GM19023 (cell line): ENCODE data around the gene ASB10.

Source experiments
- ATAC-seq: cut with Tn5 transposase; IDR thresholded peaks from one replicate; pipeline ENCODE4 v1.9.1; 2021; ENCODE audit warnings: mild to moderate bottlenecking, moderate library complexity; ENCODE audit not compliant: unreplicated experiment

The ASB10 gene

DNA sequence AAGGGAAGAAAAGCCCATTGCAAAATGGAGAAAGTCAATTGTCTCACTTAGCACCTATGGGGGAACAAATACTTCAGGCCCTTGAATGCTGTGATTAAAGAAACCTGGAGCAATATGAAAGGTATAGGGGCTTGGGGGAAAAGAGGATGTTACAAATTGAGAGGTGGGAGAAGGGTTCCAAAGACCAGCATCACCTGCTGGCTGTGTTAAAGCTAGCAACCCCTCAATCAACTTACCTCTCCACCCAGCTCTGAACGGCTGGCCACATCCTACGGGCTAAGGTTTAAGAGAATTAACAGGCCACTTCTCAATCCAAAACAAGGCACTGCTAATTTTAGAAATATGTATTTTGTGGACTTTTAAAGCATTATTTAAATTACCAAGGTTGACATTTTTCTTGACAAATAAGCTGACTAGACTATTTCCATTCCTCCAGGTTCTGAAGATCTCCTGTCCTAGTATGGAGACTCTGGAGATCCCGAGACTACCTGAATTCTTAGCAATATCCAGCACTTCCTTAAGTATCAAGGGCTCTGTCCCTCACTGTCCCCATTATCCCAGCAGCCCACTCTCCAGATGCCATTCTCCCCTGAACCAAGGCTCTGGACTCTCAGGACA lies 24.2 kb upstream of the ASB10 start:
- ATAC-seq: no peak

DNA sequence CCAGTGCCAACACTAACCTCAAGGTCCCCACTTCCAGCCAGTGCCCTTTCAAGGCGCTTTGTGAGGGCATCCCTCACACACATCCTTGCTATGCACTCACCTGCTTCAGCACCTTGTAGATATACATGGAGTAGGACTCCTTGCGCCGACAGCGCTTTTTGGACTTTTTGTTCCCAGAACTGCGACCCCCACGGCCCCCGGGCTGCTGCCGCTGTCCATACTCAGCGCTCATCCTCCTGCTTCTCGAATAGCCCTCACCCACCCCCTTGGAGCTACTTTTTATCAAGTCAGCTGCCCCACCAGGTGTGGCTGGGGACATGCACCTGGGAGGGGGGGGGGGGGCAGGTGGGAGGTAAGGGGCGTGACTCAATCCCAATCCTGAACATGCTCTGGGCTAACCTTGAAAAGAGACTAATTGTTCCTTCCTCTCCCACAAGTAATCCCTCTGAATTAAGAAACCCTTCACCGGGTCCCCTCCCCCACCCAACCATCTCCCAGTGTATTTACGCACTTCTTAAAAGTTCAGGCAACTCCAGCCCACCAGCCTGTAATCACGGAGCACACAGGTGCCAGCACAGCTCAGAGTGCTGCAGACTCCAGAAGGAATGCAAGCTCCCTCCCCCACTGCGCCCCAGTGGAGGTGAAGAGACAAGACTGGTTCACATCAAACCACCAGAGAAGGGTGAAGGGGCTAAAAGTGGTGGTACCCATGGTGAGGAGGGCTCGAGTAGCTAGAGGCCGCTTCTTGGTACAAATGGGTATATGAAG lies 23.2 kb upstream of the ASB10 start, which contains the start of gene H2BK1:
Gene H2BK1 (minus strand): TSS at position 402 of the 768 bp plus-strand sequence. CDS start 170 bp downstream, at position 232.
- ATAC-seq: no peak

DNA sequence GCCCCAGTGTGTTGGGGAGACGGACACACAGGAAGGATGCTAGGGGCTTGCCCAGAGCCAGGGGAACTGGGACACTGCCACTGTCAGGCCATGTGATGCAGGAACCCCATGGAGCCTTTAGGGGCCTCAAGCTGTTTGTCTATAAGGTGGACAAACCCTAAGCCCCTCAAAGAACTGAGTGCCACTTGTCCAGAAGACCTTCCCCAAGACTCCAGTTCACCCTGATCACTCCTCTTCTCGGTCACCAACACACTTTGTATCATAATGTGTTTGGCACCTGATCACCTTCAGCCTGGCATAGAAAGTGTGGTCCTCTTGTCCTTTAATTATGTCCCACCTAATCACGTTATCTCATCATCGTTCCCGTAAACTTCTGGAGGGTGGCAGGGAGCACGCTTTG lies 22.5 kb upstream of the ASB10 start:
- ATAC-seq: no peak

DNA sequence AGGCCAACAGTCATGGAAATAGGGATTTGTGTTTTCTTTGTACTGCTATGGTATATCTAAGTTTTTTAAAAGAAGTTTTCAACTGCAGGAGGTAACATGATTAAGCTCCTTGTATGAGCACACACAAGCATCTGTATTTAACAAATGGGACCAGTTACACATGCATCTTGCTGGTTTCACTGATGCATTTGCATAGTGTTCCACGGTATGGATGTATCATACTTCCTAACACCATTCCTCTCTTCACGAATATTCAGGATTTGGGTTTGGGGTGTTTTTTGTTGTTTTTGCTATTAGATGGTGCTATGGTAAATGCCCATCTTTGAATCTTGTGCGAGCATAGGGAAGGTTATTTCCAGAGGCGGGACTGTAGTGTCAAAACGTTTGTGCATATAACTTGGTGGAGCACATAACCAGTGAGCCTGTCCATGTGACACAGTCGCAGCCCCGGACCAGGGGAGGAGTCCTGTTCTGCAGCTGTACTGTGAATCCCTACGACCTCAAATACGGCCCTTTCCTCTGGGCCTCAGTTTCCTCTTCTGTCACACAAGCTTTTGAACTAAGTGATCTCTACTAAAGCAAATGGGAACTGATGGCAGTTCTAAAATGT lies 21.3 kb upstream of the ASB10 start:
- ATAC-seq: no peak

DNA sequence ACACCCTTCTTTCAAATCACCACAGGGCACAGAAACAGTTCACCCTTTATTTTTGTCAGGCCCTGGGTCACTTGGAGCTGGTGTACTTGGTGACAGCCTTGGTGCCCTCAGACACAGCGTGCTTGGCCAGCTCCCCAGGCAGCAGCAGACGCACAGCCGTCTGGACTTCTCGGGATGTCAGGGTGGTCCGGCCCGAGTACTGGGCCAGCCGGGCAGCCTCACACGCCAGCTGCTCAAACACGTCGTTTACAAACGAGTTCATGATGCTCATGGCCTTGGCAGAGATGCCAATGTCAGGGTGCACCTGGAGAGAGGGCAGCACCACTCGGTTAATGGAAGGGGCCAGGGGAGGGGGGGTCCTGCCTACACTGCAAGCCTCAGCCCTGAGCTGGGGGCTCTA lies 20.8 kb upstream of the ASB10 start:
- ATAC-seq: no peak

DNA sequence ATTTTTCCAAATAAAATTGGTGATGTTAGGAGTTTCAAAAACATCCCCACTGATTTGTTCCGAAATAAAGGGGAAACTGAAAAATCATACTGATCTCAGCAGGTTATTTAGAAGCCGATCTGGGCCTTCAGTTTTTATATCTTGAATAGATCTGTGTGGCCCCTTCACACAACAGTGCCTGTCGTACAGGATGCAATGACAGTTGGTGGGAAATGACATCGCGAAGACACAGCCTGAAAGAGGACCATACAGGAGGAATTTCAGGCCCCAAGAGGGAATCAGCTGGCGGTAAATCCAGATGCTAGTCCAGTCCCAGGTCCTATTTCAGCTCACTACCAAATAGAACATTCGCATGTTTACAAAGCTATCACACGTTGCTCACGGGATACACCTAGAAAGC lies 20.3 kb upstream of the ASB10 start:
- ATAC-seq: no peak

DNA sequence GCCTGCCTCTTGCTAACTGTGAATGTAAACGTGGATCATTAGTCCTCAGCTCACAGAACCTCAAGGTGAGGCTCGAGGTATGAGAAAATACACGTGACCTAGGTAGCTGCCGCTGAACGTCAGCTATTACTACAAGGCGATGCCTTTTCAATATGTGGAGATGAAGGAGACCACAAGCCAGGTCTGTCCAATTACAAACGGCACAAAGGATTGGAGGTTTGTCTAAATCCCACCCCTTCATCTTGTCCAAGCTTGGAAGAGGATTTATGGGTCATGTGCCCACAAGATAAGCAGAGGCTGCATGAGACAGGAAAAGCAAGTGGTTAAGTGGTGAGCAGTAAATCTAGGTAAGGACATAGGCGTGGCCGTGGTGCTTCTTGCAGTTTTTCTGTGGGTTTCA lies 19.9 kb upstream of the ASB10 start:
- ATAC-seq: no peak

DNA sequence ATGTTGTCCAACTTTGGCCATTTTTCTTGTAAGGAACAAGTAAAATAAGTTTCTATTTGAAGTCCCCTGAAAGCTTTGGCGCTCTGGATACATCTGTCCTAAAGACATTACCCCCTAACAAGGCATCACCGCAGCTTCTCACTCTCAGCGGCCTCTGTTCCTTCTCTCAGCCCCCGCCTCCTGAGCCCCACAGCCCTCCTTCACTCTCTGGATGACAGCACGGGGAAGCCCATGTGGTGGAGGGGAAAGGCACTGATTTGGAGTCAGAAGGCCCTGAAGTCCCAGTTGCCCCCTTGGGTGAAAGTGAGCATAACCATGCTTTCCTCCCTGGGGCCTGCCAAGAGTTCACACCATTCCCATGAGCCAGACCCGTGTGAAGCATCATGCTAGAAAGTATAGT lies 18.7 kb upstream of the ASB10 start:
- no peak for ATAC-seq

DNA sequence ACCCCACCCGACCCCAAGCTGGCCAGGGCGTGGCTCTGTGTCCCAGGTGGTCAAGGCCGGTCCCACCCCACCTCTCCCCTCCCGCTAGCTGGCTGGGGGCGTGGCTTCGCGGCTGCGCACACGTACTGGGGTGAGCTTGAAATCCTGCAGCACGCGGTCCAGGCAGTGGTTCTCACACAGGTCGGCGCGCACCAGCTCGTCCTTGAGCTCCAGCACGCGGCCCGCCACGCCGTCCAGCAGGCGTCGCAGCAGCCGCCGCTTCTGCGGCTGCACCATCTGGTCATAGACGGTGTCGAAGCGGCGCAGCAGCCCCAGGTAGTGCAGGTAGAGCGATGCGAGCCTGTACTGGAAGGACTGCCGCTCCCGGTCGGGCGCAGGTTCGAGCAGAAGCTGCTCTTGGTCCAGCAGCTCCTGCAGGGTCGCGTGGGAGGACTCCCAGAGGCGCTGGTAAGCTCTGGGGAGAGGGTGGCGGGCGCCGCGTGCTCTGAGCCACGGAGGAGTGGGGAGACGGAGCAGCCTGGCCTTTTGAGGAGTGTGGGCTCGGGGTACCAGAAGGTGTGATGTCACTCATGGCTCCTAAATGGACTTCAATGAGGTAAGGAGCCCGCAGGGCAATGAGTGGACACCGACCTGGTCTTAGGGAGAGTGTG lies 17.5 kb upstream of the ASB10 start:
- no peak for ATAC-seq

DNA sequence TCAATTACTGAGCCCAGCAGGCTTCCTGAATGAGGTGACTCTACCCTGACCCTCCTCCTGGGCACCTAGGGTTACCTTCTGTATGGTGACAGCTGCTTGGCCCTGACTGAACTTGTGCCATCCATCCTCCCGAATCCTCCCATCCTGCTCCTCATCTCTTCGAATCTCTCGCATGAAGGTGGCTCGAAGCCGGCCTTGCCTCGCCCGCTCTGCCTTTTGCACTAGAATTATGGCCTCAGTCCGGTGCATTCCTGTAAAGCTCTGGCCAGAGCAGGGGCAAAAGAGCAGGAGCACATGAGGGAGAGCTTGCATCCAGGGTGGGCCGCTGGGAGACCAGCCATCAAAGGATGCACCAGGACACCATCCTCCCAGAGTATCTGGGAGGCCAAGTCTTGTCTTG lies 15.8 kb upstream of the ASB10 start:
- ATAC-seq: no peak

DNA sequence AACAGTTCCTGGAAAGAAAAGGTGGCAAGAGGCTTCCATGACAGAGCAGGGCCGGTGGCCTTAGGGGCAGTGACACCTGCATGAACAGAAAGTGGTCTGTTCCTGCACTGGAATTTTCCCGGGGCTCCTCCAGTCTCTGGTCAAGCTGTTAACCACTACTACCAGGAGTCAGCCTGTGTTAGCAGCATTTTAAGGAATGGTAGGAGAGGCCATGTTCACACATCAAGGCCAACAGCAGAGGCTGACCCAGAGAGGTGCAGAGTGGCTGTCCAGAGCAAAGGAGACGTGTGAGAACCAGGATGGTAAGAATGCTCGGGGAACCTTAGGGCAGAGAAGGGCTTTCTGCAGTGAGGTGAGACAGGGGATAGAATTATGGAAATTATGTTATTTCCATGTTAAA lies 14.7 kb upstream of the ASB10 start:
- no peak for ATAC-seq

DNA sequence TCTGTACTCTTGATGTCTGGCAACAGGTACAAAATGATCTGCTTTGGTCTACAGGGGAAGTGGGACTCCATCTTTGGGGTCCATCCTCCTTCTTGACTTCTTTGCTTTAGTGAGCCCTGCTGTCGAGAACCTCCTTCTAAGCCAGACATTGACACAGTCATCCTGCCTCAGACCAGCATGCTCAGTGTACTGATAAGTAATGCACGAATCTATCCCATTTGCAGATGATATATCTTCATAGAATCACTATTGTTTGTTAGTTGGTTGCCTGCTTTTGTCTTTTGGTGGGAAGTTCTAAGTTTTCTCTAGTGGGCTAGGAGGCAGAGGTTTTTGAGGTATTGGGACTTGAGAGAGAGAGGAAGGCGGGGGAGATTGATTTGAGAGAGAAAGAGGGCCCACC lies 14.3 kb upstream of the ASB10 start:
- ATAC-seq: no peak

DNA sequence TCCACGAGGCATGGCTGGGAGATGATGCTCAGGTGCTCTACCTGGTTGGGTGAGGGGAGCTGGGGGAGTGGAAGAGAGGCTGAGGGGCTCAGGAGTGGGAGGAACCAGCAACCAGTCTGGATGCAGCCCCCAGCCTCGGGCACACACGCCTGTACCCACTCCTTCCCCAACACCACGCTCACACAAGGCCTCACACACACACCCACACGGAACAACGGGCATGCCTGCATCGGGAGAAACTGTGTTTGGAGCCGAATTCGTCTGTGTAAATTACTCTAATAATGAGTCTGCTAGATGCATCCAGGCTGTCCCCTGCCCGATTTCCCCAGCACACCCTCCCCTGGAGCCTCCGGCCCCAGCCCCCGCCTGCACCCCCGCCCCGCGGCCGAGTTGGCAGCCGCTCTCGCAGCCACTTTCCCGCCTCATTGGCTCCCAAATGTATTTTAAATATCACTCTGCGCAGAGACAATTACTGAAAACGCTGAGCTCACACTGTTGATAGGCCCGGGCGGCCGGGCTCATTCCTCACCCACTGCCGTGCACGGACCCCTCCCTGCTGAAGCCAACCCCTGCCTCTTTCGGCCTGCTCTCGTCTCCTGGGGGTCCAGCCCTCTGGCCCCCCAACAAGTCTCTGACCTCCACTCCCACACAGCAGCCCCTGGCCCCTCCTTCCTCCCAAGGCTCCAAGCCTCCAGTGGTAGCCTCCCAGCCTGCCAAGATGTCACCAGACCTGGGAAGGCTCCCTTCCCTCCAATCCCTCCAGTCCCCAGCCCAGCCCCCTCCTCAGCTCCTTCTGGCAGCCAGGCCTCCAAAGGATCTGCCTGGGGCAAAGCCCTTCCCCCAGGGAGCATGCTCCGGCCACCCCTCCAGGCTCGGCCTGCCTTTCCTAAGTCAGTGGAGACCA lies 12.1 kb upstream of the ASB10 start:
- ATAC-seq: no peak

DNA sequence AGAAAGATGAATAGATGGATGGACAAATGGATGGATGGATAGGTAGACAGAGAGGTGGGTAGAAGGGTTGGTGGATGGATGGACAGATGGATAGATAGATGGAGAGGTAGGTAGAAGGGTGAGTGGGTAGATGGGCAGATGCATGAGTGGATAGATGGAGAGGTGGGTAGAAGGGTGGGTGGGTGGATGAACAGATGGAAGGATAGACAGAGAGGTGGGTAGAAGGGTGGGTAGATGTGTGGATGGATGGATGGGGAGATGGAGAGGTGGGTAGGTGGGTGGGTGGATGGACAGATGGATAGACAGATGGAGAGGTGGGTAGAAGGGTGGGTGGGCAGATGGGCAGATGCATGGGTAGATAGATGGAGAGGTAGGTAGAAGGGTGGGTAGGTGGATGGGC lies 10.9 kb upstream of the ASB10 start:
- ATAC-seq: no peak

DNA sequence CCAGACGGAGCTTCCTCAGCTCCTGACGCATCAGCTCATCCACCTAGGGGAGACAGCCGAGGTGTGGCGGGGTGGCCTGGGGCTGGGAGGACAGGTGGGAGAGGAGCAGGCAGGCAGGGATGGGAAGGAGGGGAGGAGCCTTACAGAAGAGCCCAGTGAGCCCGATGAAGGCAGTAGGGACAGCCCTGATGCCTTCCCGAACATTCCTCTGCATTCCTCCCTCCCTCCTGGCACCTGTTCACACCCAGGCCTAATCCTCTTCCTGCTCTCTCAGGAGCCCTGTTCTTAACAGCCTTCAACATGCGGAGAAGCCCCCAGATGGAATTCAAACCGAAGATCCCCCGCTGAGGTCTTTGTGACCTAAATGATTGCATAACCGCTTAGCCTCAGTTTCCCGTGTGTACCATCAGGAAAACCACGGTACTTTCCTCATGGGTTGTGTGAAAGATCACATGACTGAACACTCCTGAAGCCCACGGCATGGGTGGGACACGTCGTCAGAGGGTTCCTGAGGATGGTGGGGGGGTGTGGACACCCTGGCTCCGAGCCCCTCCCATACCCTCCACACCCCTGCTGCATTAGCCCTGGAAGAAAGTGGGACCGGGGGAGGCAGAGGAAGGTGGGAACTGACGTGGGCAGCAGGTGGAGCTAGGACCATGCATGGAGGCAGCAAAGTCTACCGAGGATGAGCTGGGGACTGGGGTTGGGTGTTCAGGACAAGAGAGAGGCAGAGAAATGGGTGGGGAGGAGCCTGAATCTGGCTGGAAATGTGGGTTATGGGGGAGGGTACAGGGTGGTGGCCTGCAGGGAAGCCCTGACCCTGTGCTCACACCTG lies 8.8 kb upstream of the ASB10 start:
- no peak for ATAC-seq

DNA sequence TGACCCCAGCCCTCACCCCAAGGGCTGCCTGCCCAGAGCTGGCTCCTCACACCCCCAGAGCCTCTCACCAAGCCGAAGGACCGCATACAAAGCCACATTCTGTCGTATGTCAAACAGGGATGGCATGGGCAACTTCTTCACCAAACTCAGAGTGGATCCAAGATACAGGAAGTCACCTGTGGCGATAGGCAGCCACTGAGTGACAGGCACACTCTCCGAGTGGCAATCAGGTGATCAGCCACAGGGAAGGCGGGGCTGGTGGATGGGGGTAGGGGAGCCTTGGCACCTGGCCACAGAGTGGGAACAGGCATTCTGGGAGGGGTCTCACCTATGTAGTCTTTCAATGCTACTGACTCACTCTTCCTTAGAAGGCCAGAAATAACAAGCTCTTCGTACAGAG lies 7.1 kb upstream of the ASB10 start:
- no peak for ATAC-seq

DNA sequence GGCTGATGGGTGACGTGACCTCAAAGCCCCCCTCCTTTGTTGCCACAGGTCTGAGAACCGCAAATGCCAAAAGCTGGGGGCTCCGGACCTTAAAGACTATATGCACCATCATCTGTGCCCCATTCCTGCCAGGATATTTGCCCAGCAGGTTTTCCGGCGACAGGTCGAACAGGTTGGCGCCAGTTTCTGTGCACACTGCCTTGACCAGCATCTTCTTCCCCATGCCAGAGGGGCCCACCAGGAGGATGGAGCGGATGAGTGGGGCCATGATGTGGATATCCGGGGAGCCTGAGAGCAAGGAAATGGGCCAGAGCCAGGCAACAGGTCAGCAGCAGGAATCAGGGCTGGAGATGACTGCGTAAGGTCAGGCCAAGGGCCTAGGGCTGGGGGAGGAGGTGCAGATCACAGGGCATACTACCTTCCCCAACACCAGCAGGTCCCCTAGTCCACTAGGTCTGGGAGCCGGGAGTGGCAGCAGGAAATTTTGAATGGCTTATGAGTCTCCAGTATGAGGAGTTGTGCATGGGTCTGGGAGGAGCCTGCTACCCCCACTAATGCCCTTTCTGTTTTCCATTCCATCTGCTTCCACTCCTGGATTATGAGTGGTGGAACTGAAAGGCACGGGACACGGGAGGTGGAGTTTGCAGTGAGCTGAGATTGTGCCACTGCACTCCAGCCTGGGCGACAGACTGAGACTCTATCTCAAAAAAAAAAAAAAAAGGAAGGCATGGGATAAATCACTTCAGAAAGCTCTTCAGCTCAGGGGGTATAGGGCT lies 6.3 kb upstream of the ASB10 start:
- no peak for ATAC-seq

DNA sequence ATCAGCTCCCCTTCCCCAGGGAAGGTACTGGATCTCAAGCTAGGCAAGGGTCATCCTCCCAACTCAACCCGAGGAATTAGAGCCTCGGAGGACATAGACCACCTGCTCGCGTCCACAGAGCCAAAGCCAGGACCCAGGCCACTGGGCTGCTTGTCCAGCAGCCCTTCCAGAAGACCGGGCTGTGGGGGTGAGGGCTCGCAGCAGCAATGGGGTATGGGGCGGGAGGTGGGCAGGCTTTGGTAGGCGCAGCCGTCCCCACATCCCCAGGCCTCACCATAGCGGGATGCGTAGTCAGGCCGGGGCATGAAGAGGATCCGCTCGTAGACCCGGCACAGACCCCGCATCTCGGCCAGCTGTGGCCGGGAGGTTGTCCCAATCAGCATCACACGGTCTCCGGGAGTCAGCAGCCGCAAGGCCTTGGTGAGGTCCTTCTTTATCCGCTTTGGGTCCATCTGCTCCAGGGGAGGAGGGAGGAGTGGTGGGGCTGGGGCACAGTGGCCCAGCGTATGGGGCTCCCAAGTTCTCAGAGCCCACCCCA lies 5.0 kb upstream of the ASB10 start:
- ATAC-seq: no peak

DNA sequence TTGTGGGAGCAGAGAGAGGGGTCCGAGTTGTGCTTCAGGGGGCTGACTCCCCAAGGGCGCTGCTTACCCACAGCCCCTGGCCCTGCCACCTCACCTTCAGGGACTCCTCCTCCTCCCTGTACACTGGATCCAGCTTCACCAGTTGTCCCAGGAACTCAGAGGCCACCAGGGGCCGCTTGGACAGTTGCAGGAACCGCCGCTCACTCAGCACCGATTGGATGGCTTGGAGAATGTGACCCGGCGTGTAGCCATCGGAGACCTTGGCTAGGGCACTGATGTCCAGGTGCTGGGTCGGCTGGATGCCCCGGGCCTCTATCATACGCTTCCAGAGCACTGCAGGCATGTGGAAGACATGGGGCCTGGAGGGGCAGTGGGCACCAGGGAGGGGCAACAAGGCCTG lies 4.5 kb upstream of the ASB10 start:
- ATAC-seq: no peak
